ENCODE data around the gene PC. TPM values are rescaled to one million over a fixed set of nuclear protein-coding genes. Genes with fewer than 3 reads are reported as not detected.

Gene PC
- total RNA-seq, 2 donors from 2014 or later = 12.2 to 81.7 TPM

DNA sequence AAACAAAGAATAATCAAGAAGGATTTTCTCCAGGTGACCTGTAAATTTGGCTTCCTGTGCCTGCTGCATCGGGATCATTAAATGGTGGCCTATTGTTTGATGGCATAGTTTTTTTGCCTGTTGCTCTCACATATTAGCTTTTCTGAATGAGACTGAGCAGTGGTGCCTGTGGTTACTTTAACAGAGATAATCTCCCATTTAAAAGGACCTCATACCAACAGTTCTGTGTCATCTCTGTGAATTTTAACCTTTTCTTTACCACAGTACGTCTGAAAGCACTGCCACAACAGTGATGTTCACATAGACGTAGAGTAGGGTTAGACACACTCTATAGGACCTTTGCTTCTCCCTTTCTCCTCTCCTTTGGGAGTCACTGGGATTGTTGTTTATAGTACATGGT is 137.8 kb downstream of the PC start:
- intact Hi-C loops (cut with DNase I) = no loop called here
- no peaks in the 10 kb centered on the region for H3K36me3 ChIP-seq (replicated peaks in 1 of 2; ENCODE audit: insufficient read depth in 1 of 2, low read depth in 2 of 2)
- no peak overlapping the region for H3K4me3 ChIP-seq
- no peaks in the 10 kb centered on the region for H3K27me3 ChIP-seq
- ATAC-seq (no peak), DNase-seq (no peak)
- no peaks in the 10 kb centered on the region for H3K4me1 ChIP-seq
- WGBS, 2 donors = 77 to 82% methylated on average over 3 of the region's 3 CpGs
- no peak overlapping the region for H3K27ac ChIP-seq
- no peak for TF ChIP-seq POLR2A (IDR thresholded peaks at IDR 0.05)
- TF ChIP-seq, protein P1, sequence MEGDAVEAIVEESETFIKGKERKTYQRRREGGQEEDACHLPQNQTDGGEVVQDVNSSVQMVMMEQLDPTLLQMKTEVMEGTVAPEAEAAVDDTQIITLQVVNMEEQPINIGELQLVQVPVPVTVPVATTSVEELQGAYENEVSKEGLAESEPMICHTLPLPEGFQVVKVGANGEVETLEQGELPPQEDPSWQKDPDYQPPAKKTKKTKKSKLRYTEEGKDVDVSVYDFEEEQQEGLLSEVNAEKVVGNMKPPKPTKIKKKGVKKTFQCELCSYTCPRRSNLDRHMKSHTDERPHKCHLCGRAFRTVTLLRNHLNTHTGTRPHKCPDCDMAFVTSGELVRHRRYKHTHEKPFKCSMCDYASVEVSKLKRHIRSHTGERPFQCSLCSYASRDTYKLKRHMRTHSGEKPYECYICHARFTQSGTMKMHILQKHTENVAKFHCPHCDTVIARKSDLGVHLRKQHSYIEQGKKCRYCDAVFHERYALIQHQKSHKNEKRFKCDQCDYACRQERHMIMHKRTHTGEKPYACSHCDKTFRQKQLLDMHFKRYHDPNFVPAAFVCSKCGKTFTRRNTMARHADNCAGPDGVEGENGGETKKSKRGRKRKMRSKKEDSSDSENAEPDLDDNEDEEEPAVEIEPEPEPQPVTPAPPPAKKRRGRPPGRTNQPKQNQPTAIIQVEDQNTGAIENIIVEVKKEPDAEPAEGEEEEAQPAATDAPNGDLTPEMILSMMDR (IDR thresholded peaks at IDR 0.05) = no peak
- H3K9me3 ChIP-seq = no peaks in the 10 kb centered on the region

DNA sequence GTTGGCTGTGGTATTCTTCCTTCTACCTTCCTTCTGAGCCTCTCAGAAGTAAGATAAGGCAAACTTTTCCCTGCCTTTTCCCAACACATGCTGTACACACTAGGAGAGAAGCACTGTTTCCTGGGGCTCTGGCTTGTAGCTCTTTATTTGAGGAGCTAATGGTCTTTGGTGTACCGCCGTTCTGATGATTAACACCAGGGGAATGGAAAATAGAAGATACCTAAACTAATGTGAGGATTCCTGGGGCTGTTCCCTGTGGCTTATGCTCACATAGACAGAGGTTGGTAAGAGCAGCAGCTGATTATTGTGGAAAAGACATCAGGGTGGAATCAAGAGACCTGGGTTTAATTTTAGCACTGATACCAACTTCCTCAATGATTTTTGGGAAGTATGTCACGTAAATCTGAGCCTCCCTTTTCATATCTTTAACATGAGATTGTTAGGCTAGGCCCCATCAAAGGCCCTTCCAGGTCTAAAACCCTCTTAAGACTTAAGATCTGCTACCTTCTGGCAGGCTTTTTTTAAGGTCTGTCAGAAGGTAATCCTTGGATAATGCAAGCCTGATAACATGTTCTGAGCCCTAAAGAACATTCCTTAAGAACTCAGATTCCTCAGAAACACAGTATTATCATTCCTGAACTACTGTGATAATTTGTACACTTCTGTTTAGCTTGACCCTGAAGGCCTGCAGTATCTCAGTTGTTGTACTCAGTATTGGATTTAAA is 139.8 kb downstream of the PC start:
- DNase-seq (no peak), ATAC-seq (no peak)
- Histone ChIP-seq H3K4me3 (no peak overlapping the region), H3K27ac (no peak overlapping the region), H3K9me3 (no peaks in the 10 kb centered on the region), H3K4me1 (no peaks in the 10 kb centered on the region), H3K27me3 (no peaks in the 10 kb centered on the region), H3K36me3 (replicated peaks in 1 of 2; ENCODE audit: insufficient read depth in 1 of 2, low read depth in 2 of 2) (no peaks in the 10 kb centered on the region)
- TF ChIP-seq POLR2A (IDR thresholded peaks at IDR 0.05) = no peak
- TF ChIP-seq, protein P1 (IDR thresholded peaks at IDR 0.05) = no peak
- WGBS, 2 donors = 79 to 82% methylated on average over 3 of the region's 3 CpGs
- intact Hi-C loops (cut with DNase I) = no loop called here

DNA sequence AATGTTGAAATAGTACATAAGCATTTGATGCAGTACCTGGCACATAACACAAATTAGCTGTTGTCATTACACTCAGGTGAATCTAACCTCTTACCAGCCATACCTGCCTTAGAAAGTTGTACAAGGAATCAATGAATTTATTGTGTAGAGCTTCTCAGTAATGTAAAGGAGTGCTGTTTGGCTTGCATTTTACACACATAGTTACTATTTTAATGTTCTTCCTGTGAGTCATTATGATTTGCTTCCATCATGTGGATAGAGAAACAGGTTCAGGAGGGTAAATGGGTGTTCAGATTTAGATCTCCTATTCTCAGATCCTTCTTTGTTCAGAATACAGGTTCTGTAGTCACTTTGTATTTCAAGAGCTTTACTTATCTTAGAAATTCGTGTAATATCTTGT is 142.5 kb downstream of the PC start:
- WGBS, 2 donors = 41 to 67% methylated on average over 1 of the region's 1 CpG
- TF ChIP-seq, protein P1 (IDR thresholded peaks at IDR 0.05) = no peak
- no peak for TF ChIP-seq POLR2A (IDR thresholded peaks at IDR 0.05)
- H3K27me3 ChIP-seq = no peaks in the 10 kb centered on the region
- ATAC-seq (no peak), DNase-seq (no peak)
- intact Hi-C loops (cut with DNase I) = no loop called here
- no peaks in the 10 kb centered on the region for H3K4me1 ChIP-seq
- H3K27ac ChIP-seq = no peak overlapping the region
- H3K9me3 ChIP-seq = no peaks in the 10 kb centered on the region
- H3K4me3 ChIP-seq = no peak overlapping the region
- H3K36me3 ChIP-seq (replicated peaks in 1 of 2; ENCODE audit: insufficient read depth in 1 of 2, low read depth in 2 of 2) = no peaks in the 10 kb centered on the region

DNA sequence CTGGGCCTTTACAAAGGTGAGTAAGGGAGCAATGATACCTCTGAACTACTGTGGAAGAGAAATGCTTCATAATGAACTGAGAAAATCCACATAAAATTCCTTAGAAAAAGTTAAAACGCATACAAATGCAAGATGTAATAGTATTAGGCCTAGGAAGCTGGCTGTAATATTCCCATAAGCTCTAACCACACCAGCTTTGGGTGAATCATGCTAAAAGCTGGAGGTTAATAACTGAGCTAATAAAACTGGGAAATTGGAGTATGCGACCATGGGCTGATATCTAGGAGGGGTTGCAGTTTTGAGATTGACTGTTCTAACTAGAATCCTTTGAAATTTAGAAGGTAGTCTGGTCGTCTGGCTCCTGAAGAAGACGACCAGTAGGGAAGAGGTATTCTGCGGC is 143.5 kb downstream of the PC start:
- Histone ChIP-seq H3K27me3 (no peaks in the 10 kb centered on the region), H3K4me3 (no peak overlapping the region), H3K27ac (no peak overlapping the region), H3K36me3 (replicated peaks in 1 of 2; ENCODE audit: insufficient read depth in 1 of 2, low read depth in 2 of 2) (no peaks in the 10 kb centered on the region), H3K9me3 (no peaks in the 10 kb centered on the region), H3K4me1 (no peaks in the 10 kb centered on the region)
- ATAC-seq (no peak), DNase-seq (no peak)
- 81 to 84% methylated on average over 5 of the region's 5 CpGs for WGBS, 2 donors
- intact Hi-C loops (cut with DNase I) = no loop called here
- TF ChIP-seq POLR2A (IDR thresholded peaks at IDR 0.05) = no peak
- TF ChIP-seq, protein P1 (IDR thresholded peaks at IDR 0.05) = no peak

DNA sequence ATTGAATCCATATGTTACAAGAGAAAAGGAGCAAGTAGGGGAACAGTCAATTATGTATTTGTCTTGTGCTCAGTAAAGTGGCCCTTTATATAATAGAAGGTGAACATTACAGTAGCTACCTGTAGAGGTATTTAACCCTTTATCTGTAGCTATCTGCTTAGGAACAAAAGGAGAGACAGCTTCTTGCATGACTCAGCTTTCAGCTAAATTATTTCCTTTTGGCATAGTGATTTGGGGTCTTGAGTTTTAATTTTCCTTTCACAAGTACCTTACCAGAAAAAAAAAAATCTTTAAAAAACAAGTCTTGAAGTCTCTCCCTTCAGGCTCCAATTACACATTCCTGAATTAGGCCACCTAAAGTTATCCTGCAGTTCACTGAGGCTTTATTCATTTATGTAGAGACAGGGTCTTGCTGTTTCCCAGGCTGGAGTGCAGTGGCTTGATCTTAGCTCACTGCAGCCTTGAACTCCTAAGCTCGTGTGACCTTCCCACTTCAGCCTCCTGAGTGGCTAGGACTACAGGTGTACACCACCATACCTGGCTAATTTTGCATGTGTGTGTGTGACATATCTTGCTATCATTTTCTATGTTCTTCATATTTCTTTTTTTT is 147.5 kb downstream of the PC start:
- no peak overlapping the region for H3K4me3 ChIP-seq
- 81 to 93% methylated on average over 1 of the region's 1 CpG for WGBS, 2 donors
- H3K27me3 ChIP-seq = no peaks in the 10 kb centered on the region
- ATAC-seq (no peak), DNase-seq (no peak)
- no peak for TF ChIP-seq POLR2A (IDR thresholded peaks at IDR 0.05)
- TF ChIP-seq, protein P1 (IDR thresholded peaks at IDR 0.05) = no peak
- intact Hi-C loops (cut with DNase I) = no loop called here
- no peaks in the 10 kb centered on the region for H3K4me1 ChIP-seq
- no peaks in the 10 kb centered on the region for H3K9me3 ChIP-seq
- no peaks in the 10 kb centered on the region for H3K36me3 ChIP-seq (replicated peaks in 1 of 2; ENCODE audit: insufficient read depth in 1 of 2, low read depth in 2 of 2)
- H3K27ac ChIP-seq = no peak overlapping the region

Data from body of pancreas (tissue), 4 donors.